ENCODE data around the gene ZNF155.

ZNF155 gene

GRCh38 chr19:44005973-44006372, 22.0 kb downstream of the ZNF155 start:
- no peak for DNase-seq

GRCh38 chr19:44007473-44007872, 23.5 kb downstream of the ZNF155 start:
- DNase-seq: no peak

GRCh38 chr19:44010468-44010867, 26.5 kb downstream of the ZNF155 start:
- DNase-seq: no peak

- no peak for DNase-seq
Observed at GRCh38 chr19:44019498-44019897, 35.5 kb downstream of the ZNF155 start.

- no peak for DNase-seq
Observed at GRCh38 chr19:44021221-44021620, 37.2 kb downstream of the ZNF155 start.

- no peak for DNase-seq
Observed at GRCh38 chr19:44024900-44025216, 40.9 kb downstream of the ZNF155 start.

- peak; percentile 71 for DNase-seq
Observed at GRCh38 chr19:44025217-44025936, 41.4 kb downstream of the ZNF155 start, which contains the start of gene ZNF222. TSS of gene ZNF222 (plus strand) at chr19:44025379. CDS start at chr19:44025437, 58 bp downstream.

GRCh38 chr19:44026622-44027021, 42.6 kb downstream of the ZNF155 start:
- DNase-seq: no peak

GRCh38 chr19:44032001-44032610, 48.1 kb downstream of the ZNF155 start:
- DNase-seq: no peak

GRCh38 chr19:44042147-44042546, 58.2 kb downstream of the ZNF155 start:
- DNase-seq: no peak

Measured in activated gamma-delta T cell treated with Interleukin-2 at 50 U/mL for 16 hours (primary cell).